H1 (cell line): ENCODE results near the gene ANKRD11. TPM values are rescaled to one million over a fixed set of nuclear protein-coding genes. Genes with fewer than 3 reads are reported as not detected.

ENCODE experiments used
- EP300 ChIP-seq, 2 experiments: IDR thresholded peaks; 1 replicate in 1 of 2; 2 replicates in 1 of 2; pipeline ENCODE4 v1.6.1; 2011 to 2012; ENCODE audit warnings: low read depth in 2 of 2, low read length in 2 of 2, mild to moderate bottlenecking in 2 of 2, borderline replicate concordance in 1 of 2, inconsistent platforms in 1 of 2, moderate library complexity in 1 of 2
- MAFK ChIP-seq: IDR thresholded peaks from 2 replicates; pipeline ENCODE4 v1.6.1; 2012; ENCODE audit warnings: low read depth, mild to moderate bottlenecking, improper control_type of control experiment, low read length
- RFX5 ChIP-seq: IDR thresholded peaks from 2 replicates; pipeline ENCODE4 v1.6.1; 2011; ENCODE audit warnings: low read depth, low read length, improper control_type of control experiment, borderline replicate concordance
- RXRA ChIP-seq: IDR thresholded peaks from 2 replicates; pipeline ENCODE4 v1.6.1; 2011; ENCODE audit warnings: low read depth, mild to moderate bottlenecking, low read length, moderate library complexity; ENCODE audit not compliant: insufficient read depth
- YY1 ChIP-seq: IDR thresholded peaks from 2 replicates; pipeline ENCODE4 v1.6.1; 2011; ENCODE audit warnings: low read depth, mild to moderate bottlenecking, low read length
- polyA plus RNA-seq, 7 experiments: library from polyadenylated mRNA; depleted of rRNA in 3 of 7; stranded (reverse) in 5 of 7; unstranded in 2 of 7; fragments of >200 nt in 5 of 7; fragments of 200-250 nt in 2 of 7; gene quantifications; 1 replicate in 5 of 7; 2 replicates in 1 of 7; 4 replicates in 1 of 7; pipeline versions ENCODE4 v1.2.1 to v1.2.3, GENCODE V29; 2011 to 2013; ENCODE audit warnings: missing spikeins in 2 of 7, mixed read lengths in 2 of 7
- total RNA-seq: library from RNA; stranded (reverse); fragmentation: NEBNext Ultra II Directional; extraction: Animal tissue kit (Norgen Biotek cat#: 25700); gene quantifications from 2 replicates; pipeline ENCODE4 v1.2.1, GENCODE V29; 2021

Gene ANKRD11
- total and polyA plus RNA-seq, 2 of the 8 experiments (the other 6 are each of a cell fraction or from before 2014, with no cell fraction given) = 46.5 to 142 TPM

- no peak for TF ChIP-seq RFX5
- no peak for TF ChIP-seq YY1
- TF ChIP-seq MAFK = no peak
- TF ChIP-seq RXRA = no peak
- no peak for TF ChIP-seq EP300 (IDR thresholded peaks at IDR 0.05; ENCODE audit: borderline replicate concordance in 1 of 2, low read depth in 2 of 2, low read length in 2 of 2)
Observed at GRCh38 chr16:89531821-89532526, 41.6 kb upstream of the ANKRD11 start (continued).
